DOHH2 (cell line): ENCODE results near the gene DLAT.
A peak's percentile ranks its signal among the peaks of the same experiment; 100 is the strongest.

Source experiments
- H3F3A ChIP-seq: fragments of 200-600 bp; sonication (generic), shearing (Covaris generic); 2 replicates; pipeline ENCODE4 v1.6.0; 2016; ENCODE audit warnings: antibody characterized with exemption, mild to moderate bottlenecking; ENCODE audit not compliant: control insufficient read depth, insufficient read depth
- H3K27ac ChIP-seq: fragments of 200-600 bp; sonication (generic); 2 replicates; pipeline ENCODE4 v1.5.1; 2014; ENCODE audit warnings: low read depth, mild to moderate bottlenecking, low read length, moderate library complexity
- H3K27me3 ChIP-seq: fragments of 200-600 bp; sonication (generic); 2 replicates; pipeline ENCODE4 v1.6.1; 2014; ENCODE audit warnings: mild to moderate bottlenecking, low read length, mixed read lengths; ENCODE audit not compliant: control insufficient read depth
- H3K36me3 ChIP-seq: fragments of 200-600 bp; sonication (generic); 2 replicates; pipeline ENCODE4 v1.6.1; 2014; ENCODE audit warnings: mild to moderate bottlenecking, low read length, moderate library complexity, mixed read lengths; ENCODE audit not compliant: control insufficient read depth
- H3K4me1 ChIP-seq: fragments of 200-600 bp; sonication (generic); 2 replicates; pipeline ENCODE4 v1.6.1; 2014; ENCODE audit warnings: mild to moderate bottlenecking, low read length, mixed read lengths; ENCODE audit not compliant: control insufficient read depth
- H3K4me2 ChIP-seq: fragments of 200-600 bp; sonication (generic); 2 replicates; pipeline ENCODE4 v1.6.0; 2014; ENCODE audit warnings: mild to moderate bottlenecking, low read length, moderate library complexity
- H3K4me3 ChIP-seq: fragments of 200-600 bp; sonication (generic); 2 replicates; pipeline ENCODE4 v1.5.1; 2014; ENCODE audit warnings: mild to moderate bottlenecking, low read length, mixed read lengths
- H3K79me2 ChIP-seq: fragments of 200-600 bp; sonication (generic); 2 replicates; pipeline ENCODE4 v1.6.1; 2014; ENCODE audit warnings: mild to moderate bottlenecking, low read length, mixed read lengths; ENCODE audit not compliant: control insufficient read depth
- H3K9me2 ChIP-seq: fragments of 200-600 bp; sonication (generic); replicated peaks from 2 replicates; pipeline ENCODE4 v1.6.1; 2014; ENCODE audit warnings: mild to moderate bottlenecking, low read length, mixed read lengths; ENCODE audit not compliant: control insufficient read depth
- H3K9me3 ChIP-seq: fragments of 200-600 bp; sonication (generic); 2 replicates; pipeline ENCODE4 v1.6.1; 2014; ENCODE audit warnings: antibody characterized with exemption, low read length, mixed read lengths; ENCODE audit not compliant: control insufficient read depth, insufficient read depth
- H4K20me1 ChIP-seq: fragments of 200-600 bp; sonication (generic); 2 replicates; pipeline ENCODE4 v1.6.0; 2014; ENCODE audit warnings: low read depth, mild to moderate bottlenecking, antibody characterized with exemption, low read length, moderate library complexity; ENCODE audit not compliant: control insufficient read depth, insufficient read depth
- EZH2phosphoT487 ChIP-seq: fragments of 200-600 bp; sonication (generic); IDR thresholded peaks from 2 replicates; pipeline ENCODE4 v1.6.1; 2017; ENCODE audit warnings: borderline replicate concordance, mild to moderate bottlenecking, antibody characterized with exemption, low read length, moderate library complexity, mixed read lengths
- TF ChIP-seq, protein P1 (sequence below): fragments of 200-600 bp; sonication (generic); IDR thresholded peaks from one replicate; pipeline ENCODE4 v1.5.1; 2014; ENCODE audit warnings: antibody characterized with exemption, mild to moderate bottlenecking, low read depth, low read length; ENCODE audit not compliant: poor library complexity, severe bottlenecking

The DLAT gene

DNA sequence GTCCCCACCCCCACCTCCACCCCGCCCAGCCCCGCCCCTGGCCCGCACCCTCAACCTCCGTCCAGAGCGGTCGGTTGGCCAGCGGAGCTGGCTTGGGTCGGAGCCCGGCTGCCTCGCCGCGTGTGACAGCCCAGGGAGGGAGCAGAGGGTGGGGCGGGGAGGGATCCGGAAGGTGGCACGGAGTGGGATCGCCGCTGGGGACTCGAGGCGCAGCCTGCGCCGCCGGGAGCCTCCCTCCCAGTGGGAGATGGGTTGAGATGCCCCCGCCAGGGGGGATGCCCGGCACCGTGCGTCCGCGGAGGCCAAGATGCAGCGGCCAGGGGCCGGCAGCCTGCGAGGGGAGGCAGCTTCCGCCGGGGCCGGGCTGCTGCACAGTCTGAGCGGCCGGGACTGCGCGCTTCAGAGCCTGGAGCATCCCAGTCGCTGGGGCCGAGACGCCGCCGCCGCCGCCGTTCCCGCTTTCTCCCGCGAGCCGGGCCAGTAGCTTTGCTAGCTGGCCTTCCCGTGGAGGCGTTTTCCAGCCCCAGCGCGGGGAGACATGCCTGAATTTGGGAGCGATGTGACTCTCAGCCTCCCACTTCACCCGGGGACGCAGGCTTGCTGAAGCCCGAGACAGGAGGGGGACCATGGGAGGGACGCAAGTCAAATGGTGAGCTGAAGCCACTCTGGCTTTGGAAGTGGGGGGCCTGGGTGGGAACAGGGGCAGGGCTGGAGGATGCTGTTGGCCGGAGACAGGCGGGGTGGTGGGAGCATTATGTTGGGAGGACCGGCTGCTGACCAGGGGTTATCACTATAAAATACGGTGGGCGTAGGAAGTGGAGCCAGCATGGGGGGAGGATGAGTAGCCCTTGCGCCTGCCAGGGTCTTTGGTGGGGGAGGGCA lies 47.8 kb upstream of the DLAT start:
- peak overlapping the region; percentile 54 for H3K4me3 ChIP-seq
- no peaks in the 10 kb centered on the region for H4K20me1 ChIP-seq
- H3K4me1 ChIP-seq: peaks cover 8% of the 10 kb centered on the region
- H3F3A ChIP-seq: no peaks in the 10 kb centered on the region
- no peaks in the 10 kb centered on the region for H3K79me2 ChIP-seq
- H3K36me3 ChIP-seq: no peaks in the 10 kb centered on the region
- H3K27ac ChIP-seq: no peak overlapping the region
- TF ChIP-seq, protein P1, sequence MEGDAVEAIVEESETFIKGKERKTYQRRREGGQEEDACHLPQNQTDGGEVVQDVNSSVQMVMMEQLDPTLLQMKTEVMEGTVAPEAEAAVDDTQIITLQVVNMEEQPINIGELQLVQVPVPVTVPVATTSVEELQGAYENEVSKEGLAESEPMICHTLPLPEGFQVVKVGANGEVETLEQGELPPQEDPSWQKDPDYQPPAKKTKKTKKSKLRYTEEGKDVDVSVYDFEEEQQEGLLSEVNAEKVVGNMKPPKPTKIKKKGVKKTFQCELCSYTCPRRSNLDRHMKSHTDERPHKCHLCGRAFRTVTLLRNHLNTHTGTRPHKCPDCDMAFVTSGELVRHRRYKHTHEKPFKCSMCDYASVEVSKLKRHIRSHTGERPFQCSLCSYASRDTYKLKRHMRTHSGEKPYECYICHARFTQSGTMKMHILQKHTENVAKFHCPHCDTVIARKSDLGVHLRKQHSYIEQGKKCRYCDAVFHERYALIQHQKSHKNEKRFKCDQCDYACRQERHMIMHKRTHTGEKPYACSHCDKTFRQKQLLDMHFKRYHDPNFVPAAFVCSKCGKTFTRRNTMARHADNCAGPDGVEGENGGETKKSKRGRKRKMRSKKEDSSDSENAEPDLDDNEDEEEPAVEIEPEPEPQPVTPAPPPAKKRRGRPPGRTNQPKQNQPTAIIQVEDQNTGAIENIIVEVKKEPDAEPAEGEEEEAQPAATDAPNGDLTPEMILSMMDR: no peak
- no peak for TF ChIP-seq EZH2phosphoT487
- H3K9me3 ChIP-seq: no peaks in the 10 kb centered on the region
- H3K9me2 ChIP-seq: no peaks in the 10 kb centered on the region
- H3K4me2 ChIP-seq: peak overlapping the region; percentile 59
- peaks cover 10% of the 10 kb centered on the region for H3K27me3 ChIP-seq

GRCh38 chr11:111978028-111978771 lies 47.0 kb upstream of the DLAT start:
- peaks cover 10% of the 10 kb centered on the region for H3K27me3 ChIP-seq
- no peaks in the 10 kb centered on the region for H3K9me3 ChIP-seq
- 0 out of 2 replicates have a peak, but pooled peaks cover 3% of the 10 kb centered on the region for H3K4me1 ChIP-seq
- H3K4me2 ChIP-seq: peak overlapping the region; percentile 59; the same call in 1 of the 2 replicates
- H3K4me3 ChIP-seq: peak overlapping the region; percentile 54; the same call in 1 of the 2 replicates
- no peaks in the 10 kb centered on the region for H3K79me2 ChIP-seq
- H4K20me1 ChIP-seq: no peaks in the 10 kb centered on the region
- H3F3A ChIP-seq: no peaks in the 10 kb centered on the region
- no peak overlapping the region for H3K27ac ChIP-seq
- H3K36me3 ChIP-seq: no peaks in the 10 kb centered on the region
- no peaks in the 10 kb centered on the region for H3K9me2 ChIP-seq
- TF ChIP-seq EZH2phosphoT487: no peak
- TF ChIP-seq, protein P1: no peak

- TF ChIP-seq, protein P1: no peak
- TF ChIP-seq EZH2phosphoT487: no peak
- no peaks in the 10 kb centered on the region for H3K79me2 ChIP-seq
- no peak overlapping the region for H3K4me3 ChIP-seq
- H3K4me1 ChIP-seq: 0 out of 2 replicates have a peak, but pooled peaks cover 3% of the 10 kb centered on the region
- H4K20me1 ChIP-seq: no peaks in the 10 kb centered on the region
- H3K27me3 ChIP-seq: peaks cover 10% of the 10 kb centered on the region
- no peaks in the 10 kb centered on the region for H3F3A ChIP-seq
- no peaks in the 10 kb centered on the region for H3K9me3 ChIP-seq
- H3K27ac ChIP-seq: no peak overlapping the region
- no peak overlapping the region for H3K4me2 ChIP-seq
- H3K36me3 ChIP-seq: no peaks in the 10 kb centered on the region
- H3K9me2 ChIP-seq: no peaks in the 10 kb centered on the region
These were observed 45.1 kb upstream of the DLAT start for GRCh38 chr11:111980062-111980461.
